K562 (cell line): ENCODE measurements around the gene STARD8. TPM values are rescaled to one million over a fixed set of nuclear protein-coding genes. Genes with fewer than 3 reads are reported as not detected.

Experiments used
- HDAC6 ChIP-seq: IDR thresholded peaks from 2 replicates; pipeline ENCODE4 v1.6.1; 2012; ENCODE audit warnings: low read depth, mild to moderate bottlenecking, control low read depth, inconsistent platforms, low read length, moderate library complexity
- MGA ChIP-seq: fragments of 450-650 bp; IDR thresholded peaks from 2 replicates; pipeline ENCODE4 v1.6.1; 2016; ENCODE audit warnings: mild to moderate bottlenecking, moderate library complexity
- ZNF143 ChIP-seq: sonication (generic); formaldehyde crosslinking; IDR thresholded peaks from 2 replicates; pipeline ENCODE4 v1.9.0; 2022; ENCODE audit warnings: mild to moderate bottlenecking, missing genetic modification reagents
- ZNF717 ChIP-seq: fragments of 250-450 bp; sonication (Bioruptor Pico); IDR thresholded peaks from 2 replicates; pipeline ENCODE4 v1.5.0; 2021
- polyA plus RNA-seq, 8 experiments: library from polyadenylated mRNA; depleted of rRNA in 4 of 8; stranded (reverse) in 5 of 8; unstranded in 3 of 8; fragments of >200 nt; fragmentation: Nextera tagmentation in 2 of 8; fragmentation: Illumina TruSeq in 1 of 8; extraction: Ambion mirVana in 2 of 8; extraction: Trizol in 1 of 8; gene quantifications; 2 replicates each; pipeline versions ENCODE4 v1.2.1 to v1.2.3, GENCODE V29; 2011 to 2014; ENCODE audit warnings: inconsistent platforms in 1 of 8, missing spikeins in 1 of 8
- total RNA-seq, 7 experiments: library from RNA; depleted of rRNA in 6 of 7; stranded (reverse); fragments of >200 nt in 6 of 7; fragmentation: Illumina TruSeq in 2 of 7; extraction: Trizol in 2 of 7; gene quantifications; 2 replicates each; pipeline versions ENCODE4 v1.2.1 to v1.2.3, GENCODE V29; 2011 to 2021; ENCODE audit warnings: low replicate concordance in 1 of 7

Gene STARD8
- total and polyA plus RNA-seq, 9 of the 15 experiments (the other 6 are each of a cell fraction or from before 2014, with no cell fraction given) = 1.6 to 35.0 (median 15.9) TPM

- TF ChIP-seq MGA = no peak
- no peak for TF ChIP-seq ZNF143
- TF ChIP-seq ZNF717 = no peak
- no peak for TF ChIP-seq HDAC6
Observed at GRCh38 chrX:68750316-68750715, 102.8 kb downstream of the STARD8 start (continued).
